HepG2 (cell line): ENCODE measurements around the gene FITM1. TPM values are rescaled to one million over a fixed set of nuclear protein-coding genes. Genes with fewer than 3 reads are reported as not detected.

ENCODE experiments used
- HOXA5 ChIP-seq: sonication (generic); formaldehyde crosslinking; IDR thresholded peaks from 2 replicates; pipeline ENCODE4 v1.4.0; 2020; ENCODE audit warnings: missing genetic modification reagents
- IRF2 ChIP-seq: IDR thresholded peaks from 2 replicates; pipeline ENCODE4 v1.6.1; 2018; ENCODE audit warnings: missing genetic modification reagents, missing compliant biosample characterization
- KMT2B ChIP-seq: IDR thresholded peaks from 2 replicates; pipeline ENCODE4 v1.6.1; 2016; ENCODE audit warnings: missing genetic modification reagents, missing compliant biosample characterization
- MAZ ChIP-seq, 2 experiments: sonication (generic) in 1 of 2; formaldehyde crosslinking in 1 of 2; IDR thresholded peaks; 2 replicates each; pipeline versions ENCODE4 v1.5.0 to v1.6.1; 2012 to 2020; ENCODE audit warnings: low read depth in 2 of 2, mild to moderate bottlenecking in 2 of 2, borderline replicate concordance in 1 of 2, improper control_type of control experiment in 1 of 2, low read length in 1 of 2, missing genetic modification reagents in 1 of 2, moderate library complexity in 1 of 2
- MEIS1 ChIP-seq: sonication (generic); formaldehyde crosslinking; IDR thresholded peaks from 2 replicates; pipeline ENCODE4 v1.9.0; 2021; ENCODE audit warnings: mild to moderate bottlenecking, missing genetic modification reagents, moderate library complexity, borderline replicate concordance
- PCBP2 ChIP-seq: fragments of 200-400 bp; formaldehyde crosslinking; optimal IDR thresholded peaks from 2 replicates; pipeline ENCODE3; 2018; ENCODE audit warnings: low read length, low read depth; ENCODE audit not compliant: poor library complexity, severe bottlenecking
- RXRB ChIP-seq: IDR thresholded peaks from 2 replicates; pipeline ENCODE4 v1.6.1; 2016; ENCODE audit warnings: borderline replicate concordance, missing genetic modification reagents, missing compliant biosample characterization
- SATB2 ChIP-seq: sonication (generic); formaldehyde crosslinking; IDR thresholded peaks from 2 replicates; pipeline ENCODE4 v1.5.0; 2020; ENCODE audit warnings: missing genetic modification reagents
- ZBTB2 ChIP-seq: sonication (generic); formaldehyde crosslinking; IDR thresholded peaks from 2 replicates; pipeline ENCODE4 v1.8.0; 2022; ENCODE audit warnings: low read depth, missing genetic modification reagents
- ZFP91 ChIP-seq: sonication (generic); formaldehyde crosslinking; IDR thresholded peaks from 2 replicates; pipeline ENCODE4 v1.9.0; 2022; ENCODE audit warnings: missing genetic modification reagents, mild to moderate bottlenecking, borderline replicate concordance
- ZHX1 ChIP-seq: sonication (generic); formaldehyde crosslinking; IDR thresholded peaks from 2 replicates; pipeline ENCODE4 v1.8.1; 2022; ENCODE audit warnings: low read depth, mild to moderate bottlenecking, missing genetic modification reagents
- ZNF275 ChIP-seq: sonication (generic); formaldehyde crosslinking; IDR thresholded peaks from 2 replicates; pipeline ENCODE4 v1.8.0; 2022; ENCODE audit warnings: missing genetic modification reagents, mild to moderate bottlenecking, inconsistent platforms, borderline replicate concordance
- ZNF276 ChIP-seq: sonication (generic); formaldehyde crosslinking; IDR thresholded peaks from 2 replicates; pipeline ENCODE4 v1.4.0; 2020; ENCODE audit warnings: mild to moderate bottlenecking, low read depth, missing genetic modification reagents
- ZNF44 ChIP-seq: sonication (generic); formaldehyde crosslinking; IDR thresholded peaks from 2 replicates; pipeline ENCODE4 v1.5.1; 2020; ENCODE audit warnings: mild to moderate bottlenecking, missing genetic modification reagents
- ZNF614 ChIP-seq: IDR thresholded peaks from 2 replicates; pipeline ENCODE4 v1.6.1; 2018; ENCODE audit warnings: missing biosample characterization, missing genetic modification reagents, inconsistent platforms, borderline replicate concordance
- ZNF749 ChIP-seq: sonication (generic); formaldehyde crosslinking; IDR thresholded peaks from 2 replicates; pipeline ENCODE4 v1.8.0; 2022; ENCODE audit warnings: mild to moderate bottlenecking, missing genetic modification reagents, moderate library complexity, borderline replicate concordance
- ZNF768 ChIP-seq: sonication (generic); formaldehyde crosslinking; IDR thresholded peaks from 2 replicates; pipeline ENCODE4 v1.4.0; 2020; ENCODE audit warnings: missing genetic modification reagents
- ZNF883 ChIP-seq: sonication (generic); formaldehyde crosslinking; IDR thresholded peaks from 2 replicates; pipeline ENCODE4 v1.5.1; 2020; ENCODE audit warnings: mild to moderate bottlenecking, missing genetic modification reagents; ENCODE audit errors: not compliant biosample characterization
- polyA plus RNA-seq, 8 experiments: library from polyadenylated mRNA; depleted of rRNA in 3 of 8; stranded (reverse) in 7 of 8; unstranded in 1 of 8; fragments of >200 nt; fragmentation: Illumina TruSeq in 4 of 8; extraction: Trizol in 4 of 8; gene quantifications; 2 replicates each; pipeline versions ENCODE4 v1.2.1 to v1.2.3, GENCODE V29; 2011 to 2016; ENCODE audit warnings: low read depth in 4 of 8, missing spikeins in 1 of 8, mixed read lengths in 1 of 8; ENCODE audit not compliant: insufficient read depth in 1 of 8
- total RNA-seq, 5 experiments: library from RNA; depleted of rRNA; stranded (reverse); fragments of >200 nt; fragmentation: Illumina TruSeq; extraction: Trizol; gene quantifications; 2 replicates each; pipeline ENCODE4 v1.2.3, GENCODE V29; 2016; ENCODE audit warnings: low read depth in 1 of 5

Gene FITM1
- total and polyA plus RNA-seq, 2 of the 13 experiments (the other 11 are each of a cell fraction or from before 2014, with no cell fraction given) = 2.7 to 5.8 TPM

GRCh38 chr14:24115422-24116127, 14.9 kb upstream of the FITM1 start (continued):
- no peak for TF ChIP-seq ZFP91 (CRISPR knock-in tag)
- TF ChIP-seq ZNF276 = no peak
- TF ChIP-seq ZNF275 (CRISPR knock-in tag) = no peak
- no peak for TF ChIP-seq RXRB (CRISPR knock-in tag)
- TF ChIP-seq MAZ (IDR thresholded peaks at IDR 0.05; ENCODE audit: borderline replicate concordance, low read depth, low read length) = no peak
- no peak for TF ChIP-seq MAZ (CRISPR knock-in tag; IDR thresholded peaks at IDR 0.05; ENCODE audit: low read depth)
- TF ChIP-seq PCBP2 = no peak
- no peak for TF ChIP-seq MEIS1
- TF ChIP-seq KMT2B (CRISPR knock-in tag) = no peak
- TF ChIP-seq SATB2 (CRISPR knock-in tag) = no peak
- no peak for TF ChIP-seq HOXA5
- no peak; the same call in 1 of the 2 replicates for TF ChIP-seq ZNF614 (CRISPR knock-in tag)
- TF ChIP-seq ZHX1 (CRISPR knock-in tag) = no peak
- no peak for TF ChIP-seq ZBTB2 (CRISPR knock-in tag)
- TF ChIP-seq ZNF768 (CRISPR knock-in tag) = peak; percentile 85
- peak; percentile 53 for TF ChIP-seq ZNF883
- TF ChIP-seq ZNF44 (CRISPR knock-in tag) = no peak
- no peak; the same call in 1 of the 2 replicates for TF ChIP-seq IRF2 (CRISPR knock-in tag)
- no peak for TF ChIP-seq ZNF749
